HepG2 (cell line): Measurements from ENCODE around the gene FOCAD. TPM values are rescaled to one million over a fixed set of nuclear protein-coding genes. Genes with fewer than 3 reads are reported as not detected.

Source experiments
- ARID2 ChIP-seq: sonication (generic); formaldehyde crosslinking; IDR thresholded peaks from 2 replicates; pipeline ENCODE4 v1.8.1; 2022; ENCODE audit warnings: mild to moderate bottlenecking, missing genetic modification reagents, borderline replicate concordance
- CHD2 ChIP-seq: IDR thresholded peaks from 2 replicates; pipeline ENCODE4 v1.6.1; 2011; ENCODE audit warnings: low read depth, low read length, improper control_type of control experiment
- FOXA1 ChIP-seq, 2 experiments: fragments of 450-650 bp in 1 of 2; sonication (generic) in 1 of 2; formaldehyde crosslinking in 1 of 2; IDR thresholded peaks; 2 replicates each; pipeline versions ENCODE4 v1.4.0 to v1.6.1; 2016 to 2020; ENCODE audit warnings: missing genetic modification reagents in 1 of 2
- HNF4A ChIP-seq: sonication (generic); formaldehyde crosslinking; IDR thresholded peaks from 2 replicates; pipeline ENCODE4 v1.4.0; 2020; ENCODE audit warnings: missing genetic modification reagents
- KLF6 ChIP-seq: IDR thresholded peaks from 2 replicates; pipeline ENCODE4 v1.8.0; 2016; ENCODE audit warnings: missing biosample characterization, missing genetic modification reagents
- POGK ChIP-seq: sonication (generic); formaldehyde crosslinking; conservative IDR thresholded peaks from 2 replicates; pipeline ENCODE4 v1.8.0; 2022; ENCODE audit warnings: mild to moderate bottlenecking, moderate library complexity, missing genetic modification reagents
- RNF219 ChIP-seq: sonication (generic); formaldehyde crosslinking; IDR thresholded peaks from 2 replicates; pipeline ENCODE4 v1.5.0; 2020; ENCODE audit warnings: mild to moderate bottlenecking, missing genetic modification reagents
- RXRB ChIP-seq: IDR thresholded peaks from 2 replicates; pipeline ENCODE4 v1.6.1; 2016; ENCODE audit warnings: borderline replicate concordance, missing genetic modification reagents, missing compliant biosample characterization
- TRIM22 ChIP-seq: fragments of 450-650 bp; IDR thresholded peaks from 2 replicates; pipeline ENCODE4 v1.6.1; 2017
- ZNF232 ChIP-seq: sonication (generic); formaldehyde crosslinking; IDR thresholded peaks from 2 replicates; pipeline ENCODE4 v1.4.0; 2020; ENCODE audit warnings: missing genetic modification reagents, borderline replicate concordance
- ZNF24 ChIP-seq: fragments of 450-650 bp; IDR thresholded peaks from 2 replicates; pipeline ENCODE4 v1.6.1; 2017; ENCODE audit warnings: antibody characterized with exemption, mild to moderate bottlenecking
- ZNF33A ChIP-seq: sonication (generic); formaldehyde crosslinking; IDR thresholded peaks from 2 replicates; pipeline ENCODE4 v1.5.1; 2020; ENCODE audit warnings: missing genetic modification reagents, mild to moderate bottlenecking, moderate library complexity, borderline replicate concordance
- ZNF468 ChIP-seq: sonication (generic); formaldehyde crosslinking; IDR thresholded peaks from 2 replicates; pipeline ENCODE4 v1.8.0; 2022; ENCODE audit warnings: mild to moderate bottlenecking, moderate library complexity, missing genetic modification reagents
- ZNF550 ChIP-seq: sonication (generic); formaldehyde crosslinking; IDR thresholded peaks from 2 replicates; pipeline ENCODE4 v1.4.0; 2020; ENCODE audit warnings: mild to moderate bottlenecking, missing genetic modification reagents, borderline replicate concordance
- ZNF556 ChIP-seq: sonication (generic); formaldehyde crosslinking; IDR thresholded peaks from 2 replicates; pipeline ENCODE4 v1.4.0; 2020; ENCODE audit warnings: mild to moderate bottlenecking, missing genetic modification reagents, borderline replicate concordance
- ZNF644 ChIP-seq: IDR thresholded peaks from 2 replicates; pipeline ENCODE4 v1.6.1; 2016; ENCODE audit warnings: low read depth
- ZNF891 ChIP-seq: sonication (generic); formaldehyde crosslinking; IDR thresholded peaks from 2 replicates; pipeline ENCODE4 v1.5.0; 2020; ENCODE audit warnings: mild to moderate bottlenecking, missing genetic modification reagents
- polyA plus RNA-seq, 8 experiments: library from polyadenylated mRNA; depleted of rRNA in 3 of 8; stranded (reverse) in 7 of 8; unstranded in 1 of 8; fragments of >200 nt; fragmentation: Illumina TruSeq in 4 of 8; extraction: Trizol in 4 of 8; gene quantifications; 2 replicates each; pipeline versions ENCODE4 v1.2.1 to v1.2.3, GENCODE V29; 2011 to 2016; ENCODE audit warnings: low read depth in 4 of 8, missing spikeins in 1 of 8, mixed read lengths in 1 of 8; ENCODE audit not compliant: insufficient read depth in 1 of 8
- total RNA-seq, 5 experiments: library from RNA; depleted of rRNA; stranded (reverse); fragments of >200 nt; fragmentation: Illumina TruSeq; extraction: Trizol; gene quantifications; 2 replicates each; pipeline ENCODE4 v1.2.3, GENCODE V29; 2016; ENCODE audit warnings: low read depth in 1 of 5
- TF ChIP-seq, protein P1 (sequence below): sonication (generic); formaldehyde crosslinking; IDR thresholded peaks from 2 replicates; pipeline ENCODE4 v1.5.0; 2020; ENCODE audit warnings: mild to moderate bottlenecking, missing genetic modification reagents
- TF ChIP-seq, protein P2 (sequence below): sonication (generic); formaldehyde crosslinking; IDR thresholded peaks from 2 replicates; pipeline ENCODE4 v1.4.0; 2020; ENCODE audit warnings: missing genetic modification reagents, borderline replicate concordance

Gene FOCAD
- total and polyA plus RNA-seq, 2 of the 13 experiments (the other 11 are each of a cell fraction or from before 2014, with no cell fraction given), result 18.0 to 31.1 TPM

- TF ChIP-seq, protein P1, sequence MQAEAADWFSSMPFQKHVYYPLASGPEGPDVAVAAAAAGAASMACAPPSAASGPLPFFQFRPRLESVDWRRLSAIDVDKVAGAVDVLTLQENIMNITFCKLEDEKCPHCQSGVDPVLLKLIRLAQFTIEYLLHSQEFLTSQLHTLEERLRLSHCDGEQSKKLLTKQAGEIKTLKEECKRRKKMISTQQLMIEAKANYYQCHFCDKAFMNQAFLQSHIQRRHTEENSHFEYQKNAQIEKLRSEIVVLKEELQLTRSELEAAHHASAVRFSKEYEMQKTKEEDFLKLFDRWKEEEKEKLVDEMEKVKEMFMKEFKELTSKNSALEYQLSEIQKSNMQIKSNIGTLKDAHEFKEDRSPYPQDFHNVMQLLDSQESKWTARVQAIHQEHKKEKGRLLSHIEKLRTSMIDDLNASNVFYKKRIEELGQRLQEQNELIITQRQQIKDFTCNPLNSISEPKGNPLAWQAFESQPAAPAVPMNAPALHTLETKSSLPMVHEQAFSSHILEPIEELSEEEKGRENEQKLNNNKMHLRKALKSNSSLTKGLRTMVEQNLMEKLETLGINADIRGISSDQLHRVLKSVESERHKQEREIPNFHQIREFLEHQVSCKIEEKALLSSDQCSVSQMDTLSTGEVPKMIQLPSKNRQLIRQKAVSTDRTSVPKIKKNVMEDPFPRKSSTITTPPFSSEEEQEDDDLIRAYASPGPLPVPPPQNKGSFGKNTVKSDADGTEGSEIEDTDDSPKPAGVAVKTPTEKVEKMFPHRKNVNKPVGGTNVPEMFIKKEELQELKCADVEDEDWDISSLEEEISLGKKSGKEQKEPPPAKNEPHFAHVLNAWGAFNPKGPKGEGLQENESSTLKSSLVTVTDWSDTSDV (CRISPR knock-in tag), result no peak
- TF ChIP-seq HNF4A (CRISPR knock-in tag), result peak; percentile 88
- no peak for TF ChIP-seq TRIM22
- TF ChIP-seq ZNF33A (CRISPR knock-in tag), result no peak
- TF ChIP-seq RNF219 (CRISPR knock-in tag), result no peak
- TF ChIP-seq ZNF24, result no peak
- TF ChIP-seq KLF6, result no peak
- no peak for TF ChIP-seq ARID2
- no peak for TF ChIP-seq ZNF468 (CRISPR knock-in tag)
- no peak for TF ChIP-seq ZNF891 (CRISPR knock-in tag)
- no peak for TF ChIP-seq ZNF550
- no peak for TF ChIP-seq ZNF232 (CRISPR knock-in tag)
- TF ChIP-seq, protein P2, sequence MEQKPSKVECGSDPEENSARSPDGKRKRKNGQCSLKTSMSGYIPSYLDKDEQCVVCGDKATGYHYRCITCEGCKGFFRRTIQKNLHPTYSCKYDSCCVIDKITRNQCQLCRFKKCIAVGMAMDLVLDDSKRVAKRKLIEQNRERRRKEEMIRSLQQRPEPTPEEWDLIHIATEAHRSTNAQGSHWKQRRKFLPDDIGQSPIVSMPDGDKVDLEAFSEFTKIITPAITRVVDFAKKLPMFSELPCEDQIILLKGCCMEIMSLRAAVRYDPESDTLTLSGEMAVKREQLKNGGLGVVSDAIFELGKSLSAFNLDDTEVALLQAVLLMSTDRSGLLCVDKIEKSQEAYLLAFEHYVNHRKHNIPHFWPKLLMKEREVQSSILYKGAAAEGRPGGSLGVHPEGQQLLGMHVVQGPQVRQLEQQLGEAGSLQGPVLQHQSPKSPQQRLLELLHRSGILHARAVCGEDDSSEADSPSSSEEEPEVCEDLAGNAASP (CRISPR knock-in tag), result peak; percentile 59; the same call in 1 of the 2 replicates
- peak; percentile 62; the same call in 1 of the 2 replicates for TF ChIP-seq RXRB (CRISPR knock-in tag)
- TF ChIP-seq CHD2, result no peak
- peak; percentile 44; the same call in 1 of the 2 replicates for TF ChIP-seq FOXA1 (IDR thresholded peaks at IDR 0.05)
- TF ChIP-seq FOXA1 (CRISPR knock-in tag; IDR thresholded peaks at IDR 0.05), result peak; percentile 91
- no peak for TF ChIP-seq ZNF556 (CRISPR knock-in tag)
- no peak for TF ChIP-seq ZNF644 (CRISPR knock-in tag)
- TF ChIP-seq POGK (CRISPR knock-in tag), result no peak
These were observed 97.0 kb downstream of the FOCAD start (continued) for GRCh38 chr9:20781092-20781491.
